Left kidney (tissue), 2 donors: Measurements from ENCODE around the gene NOP16. TPM values are rescaled to one million over a fixed set of nuclear protein-coding genes. Genes with fewer than 3 reads are reported as not detected.
"Not testable (repeated sequence)": the region's sequence is repeated elsewhere in the genome, so short reads cannot be mapped to it uniquely, and the experiment has no call there.

Experiments
- DNase-seq: peaks from one replicate; pipeline ENCODE4 v3.0.0-alpha.2; 2013
- polyA plus RNA-seq: library from polyadenylated mRNA; unstranded; fragments of 120-200 nt; gene quantifications from one replicate; pipeline ENCODE4 v1.2.1, GENCODE V29; 2013; ENCODE audit not compliant: insufficient read length

The NOP16 gene
- polyA plus RNA-seq, 1 donor, result 30.8 TPM

DNA sequence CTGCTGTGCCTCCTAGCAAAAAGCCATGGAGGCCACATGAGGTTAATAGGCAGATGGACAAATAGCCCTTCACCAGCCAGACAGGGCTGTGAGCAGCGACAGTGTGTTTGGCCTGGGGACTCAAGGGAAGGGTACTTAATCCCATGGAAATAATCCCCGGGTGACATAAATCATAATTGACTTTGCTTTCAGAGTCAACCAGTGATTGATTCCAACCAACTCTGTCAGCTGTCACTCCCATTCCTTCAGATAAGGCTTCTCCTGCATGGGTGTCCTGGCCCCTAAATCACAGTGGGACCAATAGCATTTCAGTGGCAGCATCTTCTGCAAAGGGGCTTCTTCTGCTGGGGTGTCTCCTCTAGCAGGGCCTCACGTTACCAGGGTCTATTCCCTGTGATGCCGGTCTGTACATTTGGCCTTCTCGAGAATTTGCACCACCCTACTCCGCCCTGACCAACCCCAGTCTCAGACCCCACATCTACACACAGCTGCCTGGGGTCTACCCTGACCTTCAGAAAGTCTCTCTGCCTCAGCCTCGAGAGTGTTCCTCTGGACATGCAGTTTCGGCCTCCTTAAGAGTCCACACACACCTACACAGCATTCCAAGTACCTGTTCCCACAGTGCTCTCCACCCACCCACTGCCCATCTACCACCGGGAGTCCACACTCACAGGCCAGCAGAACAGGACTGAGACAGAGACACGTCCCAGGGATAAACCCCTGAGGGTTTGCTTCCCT is 24.3 kb upstream of the NOP16 start:
- no peak for DNase-seq

DNA sequence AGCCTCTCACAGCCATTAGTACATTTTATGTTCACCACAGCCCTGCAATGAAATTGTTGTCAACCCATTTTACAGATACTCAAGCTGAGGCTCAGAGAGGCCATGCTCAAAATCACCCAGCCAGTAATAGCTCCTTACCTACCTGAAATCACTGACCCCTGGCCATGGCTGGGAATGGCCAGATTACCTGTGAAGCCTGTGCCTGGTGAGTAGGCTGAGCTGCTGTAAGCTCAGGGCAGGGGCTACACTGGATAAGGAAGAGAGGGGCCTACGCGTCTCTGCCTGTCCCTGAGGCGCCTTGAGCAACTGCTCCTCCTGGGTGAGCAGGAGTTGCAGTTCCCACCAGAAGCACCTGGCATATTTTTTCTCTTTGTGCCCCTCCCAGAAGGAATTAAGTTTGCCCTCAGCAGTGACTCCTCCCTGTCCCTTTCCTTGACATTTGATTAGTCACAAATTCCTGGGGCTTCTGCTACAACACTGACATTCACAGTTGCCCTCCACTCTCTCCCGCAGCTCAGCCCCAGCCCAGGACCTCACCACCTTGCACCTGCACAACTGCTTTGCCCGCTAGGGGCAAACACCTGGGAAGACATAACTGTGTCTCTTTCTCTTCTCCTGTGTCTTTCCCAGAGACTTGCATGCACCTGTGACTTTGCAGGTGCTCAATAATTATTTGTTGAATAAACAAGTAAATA is 22.2 kb upstream of the NOP16 start:
- no peak for DNase-seq

DNA sequence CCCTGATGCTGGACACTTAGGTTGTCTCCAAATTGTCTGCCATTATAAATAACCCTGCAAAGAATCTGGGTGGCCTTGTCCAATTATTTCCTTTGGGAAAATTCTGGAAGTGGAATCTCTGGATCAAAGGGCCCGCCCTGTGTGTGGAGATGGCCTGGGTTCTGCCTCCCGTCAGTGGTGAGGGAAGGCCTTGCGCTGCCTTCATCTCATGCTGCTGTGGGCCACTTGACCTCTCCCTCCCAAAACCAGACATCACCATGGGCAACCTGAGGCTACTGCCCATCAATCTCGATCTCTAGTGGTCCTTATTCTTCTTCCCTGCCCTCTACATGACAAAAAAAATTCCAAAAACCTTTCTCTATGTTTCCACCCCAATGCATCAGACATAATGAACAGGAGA is 21.4 kb upstream of the NOP16 start:
- no peak for DNase-seq

DNA sequence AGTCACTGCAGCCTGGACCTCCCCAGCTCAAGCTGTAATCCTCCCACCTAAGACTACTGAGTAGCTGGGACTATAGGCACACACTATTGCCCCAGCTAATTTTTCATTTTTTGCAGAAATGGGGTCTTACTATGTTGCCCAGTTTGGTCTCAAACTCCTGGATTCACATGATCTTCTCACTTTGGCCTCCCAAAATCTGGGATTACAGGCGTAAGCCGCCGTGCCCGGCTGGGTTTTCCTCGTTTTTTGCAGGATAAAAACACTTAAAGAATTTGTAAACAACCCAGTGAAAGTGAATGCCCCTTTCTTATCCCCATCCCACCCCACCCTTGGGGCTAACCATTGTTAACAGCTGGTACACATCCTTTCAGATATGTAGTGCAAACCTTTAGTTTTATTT is 20.2 kb upstream of the NOP16 start:
- no peak for DNase-seq

DNA sequence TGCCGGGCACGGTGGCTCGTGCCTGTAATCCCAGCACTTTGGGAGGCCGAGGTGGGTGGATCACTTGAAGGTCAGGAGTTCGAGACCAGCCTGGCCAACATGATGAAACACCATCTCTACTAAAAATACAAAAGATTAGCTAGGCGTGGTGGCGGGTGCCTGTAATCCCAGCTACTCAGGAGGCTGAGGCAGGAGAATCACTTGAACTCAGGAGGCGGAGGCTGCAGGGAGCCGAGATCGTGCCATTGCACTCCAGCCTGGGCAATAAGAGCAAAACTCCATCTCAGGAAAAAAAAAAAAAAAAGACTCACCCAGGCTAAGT is 19.8 kb upstream of the NOP16 start:
- DNase-seq, result not testable (repeated sequence)

DNA sequence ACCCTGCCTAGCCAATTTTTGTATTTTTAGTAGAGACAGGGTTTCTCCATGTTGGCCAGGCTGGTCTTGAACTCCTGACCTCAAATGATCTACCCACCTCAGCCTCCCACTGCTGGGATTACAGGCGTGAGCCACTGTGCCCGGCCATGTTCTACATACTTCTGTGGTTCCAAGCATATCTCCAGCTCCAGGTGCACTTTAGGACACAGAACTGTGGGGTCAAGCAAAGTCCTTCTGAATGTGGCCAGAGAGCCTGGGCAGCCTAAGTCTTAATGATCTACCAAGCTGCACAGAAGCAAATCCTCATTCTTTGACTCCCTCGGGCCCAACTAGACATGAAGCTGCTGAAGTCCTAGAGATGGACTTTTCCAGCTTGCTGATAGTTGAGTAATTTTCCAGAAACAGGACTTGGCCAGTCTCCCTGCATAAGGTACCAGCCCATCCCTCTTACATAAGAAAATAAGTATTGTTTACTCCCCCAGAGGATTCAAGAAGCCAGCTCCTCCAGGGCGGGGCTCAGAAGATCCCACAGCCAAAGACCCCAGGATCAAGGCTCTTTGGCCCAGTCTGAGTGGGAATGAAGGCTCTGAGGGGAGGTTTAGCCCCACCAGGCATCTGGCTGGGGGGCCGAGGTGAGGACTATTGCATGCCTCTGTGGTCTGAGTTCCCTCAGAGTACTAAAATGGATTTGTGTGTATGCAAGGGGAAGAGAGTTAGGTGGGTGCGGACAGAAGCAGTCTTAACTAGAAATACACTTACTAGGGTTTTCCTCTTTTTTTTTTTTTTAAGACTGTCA is 19.3 kb upstream of the NOP16 start:
- no peak for DNase-seq

DNA sequence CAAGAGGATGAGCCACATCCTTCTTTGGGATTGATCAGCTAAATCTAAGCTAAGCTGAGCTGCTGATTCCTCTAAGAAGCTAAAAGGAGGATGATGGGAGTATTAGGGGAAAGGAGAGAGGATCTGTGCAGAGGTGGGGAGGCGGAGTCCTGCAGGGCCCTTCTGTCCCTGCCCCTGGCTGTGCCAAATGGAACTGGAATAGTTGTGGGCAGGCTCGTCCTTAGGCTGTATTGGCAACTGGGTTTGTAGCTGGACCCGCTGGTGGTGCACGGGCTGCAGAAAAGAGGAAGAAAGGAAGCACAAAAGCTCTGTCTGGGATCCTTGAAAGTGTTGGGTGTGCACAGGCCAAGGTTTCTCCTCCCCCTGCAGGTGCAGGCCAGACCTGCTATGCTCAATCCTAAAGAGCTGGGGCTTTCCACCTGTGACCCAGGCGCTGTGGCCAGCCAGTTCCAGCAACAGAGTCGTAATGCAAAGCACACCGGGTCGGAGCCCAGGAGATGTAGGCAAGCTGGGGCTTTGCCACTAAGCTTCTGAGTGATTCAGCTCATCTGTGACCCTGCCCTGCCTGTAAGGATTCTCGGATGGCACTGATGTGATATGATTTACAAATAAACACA is 18.1 kb upstream of the NOP16 start:
- no peak for DNase-seq

DNA sequence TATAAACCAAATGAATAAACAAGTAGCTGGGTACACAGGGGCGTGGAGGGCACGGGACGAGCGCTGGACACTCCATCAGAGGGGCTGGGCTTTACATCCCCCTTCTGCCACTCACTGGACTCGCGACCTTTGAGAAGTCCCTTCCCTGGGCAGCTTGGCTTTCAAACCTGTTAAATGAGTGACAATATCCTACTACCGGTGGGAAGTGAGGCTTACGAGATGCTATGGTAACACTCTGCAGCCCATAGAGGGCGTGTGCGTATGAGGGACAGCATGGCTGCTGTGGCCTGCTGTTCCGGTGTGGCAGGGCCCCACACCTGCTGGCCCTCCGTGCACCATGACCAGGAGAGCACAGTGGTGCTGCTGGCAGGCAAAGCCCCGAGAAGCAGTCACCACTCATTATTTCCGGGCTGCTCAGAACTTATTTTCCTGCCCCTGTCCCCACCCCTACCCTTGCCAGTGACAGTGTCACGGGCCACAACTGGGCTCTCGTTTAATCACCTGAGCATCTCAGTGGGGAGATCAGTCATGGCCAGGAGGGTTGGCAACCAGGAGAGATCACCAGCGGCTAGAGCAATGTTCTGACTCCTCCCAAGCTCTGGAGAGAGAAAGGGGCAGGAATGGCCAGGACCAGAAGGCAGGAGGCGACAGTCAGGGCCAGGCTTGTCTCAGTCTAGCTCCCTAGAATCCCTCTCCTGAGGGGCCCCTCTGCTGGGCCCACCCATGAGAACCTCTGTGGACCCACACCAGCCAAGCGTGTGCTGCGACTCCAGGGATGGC is 17.4 kb upstream of the NOP16 start:
- no peak for DNase-seq

DNA sequence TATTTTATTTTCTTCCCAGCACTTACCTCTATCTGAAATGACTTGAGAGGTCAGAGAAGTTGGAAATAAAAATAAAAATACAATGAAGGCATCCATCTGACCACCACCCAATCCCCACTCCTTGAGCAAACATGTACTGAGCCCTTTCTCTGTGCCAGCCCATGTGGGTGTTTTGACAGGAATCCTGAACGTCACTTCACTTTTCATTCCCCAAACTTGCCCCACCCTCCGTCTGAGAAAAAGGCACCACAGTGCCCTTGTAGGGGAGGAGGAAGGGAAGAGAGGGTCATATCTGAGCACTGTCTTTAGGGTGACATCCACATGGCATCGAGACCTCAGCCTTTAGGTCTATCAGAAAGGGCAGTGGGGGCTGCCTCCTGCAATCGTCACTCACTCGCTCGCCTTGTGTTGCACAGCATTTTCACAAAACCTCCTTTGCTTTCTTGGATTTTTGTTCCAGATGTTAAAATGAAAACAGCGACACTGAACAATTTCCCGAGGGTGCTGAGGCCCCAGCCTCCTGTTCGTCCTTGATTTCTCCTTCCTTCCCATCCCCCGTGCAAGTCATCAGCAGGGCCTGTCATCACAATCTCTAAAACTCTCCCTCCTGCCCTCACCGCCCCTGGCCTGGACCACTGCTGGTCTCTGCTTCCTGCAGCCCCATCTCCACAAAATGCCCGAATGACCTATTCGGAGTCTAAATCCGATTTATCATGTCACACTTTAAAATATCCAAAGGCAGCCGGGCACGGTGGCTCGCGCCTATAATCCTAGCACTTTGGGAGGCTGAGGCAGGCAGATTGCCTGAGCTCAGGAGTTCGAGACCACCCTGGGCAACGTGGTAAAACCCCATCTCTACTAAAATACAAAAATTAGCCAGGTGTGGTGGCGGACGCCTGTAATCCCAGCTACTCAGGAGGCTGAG is 13.1 kb upstream of the NOP16 start:
- DNase-seq, result no peak

DNA sequence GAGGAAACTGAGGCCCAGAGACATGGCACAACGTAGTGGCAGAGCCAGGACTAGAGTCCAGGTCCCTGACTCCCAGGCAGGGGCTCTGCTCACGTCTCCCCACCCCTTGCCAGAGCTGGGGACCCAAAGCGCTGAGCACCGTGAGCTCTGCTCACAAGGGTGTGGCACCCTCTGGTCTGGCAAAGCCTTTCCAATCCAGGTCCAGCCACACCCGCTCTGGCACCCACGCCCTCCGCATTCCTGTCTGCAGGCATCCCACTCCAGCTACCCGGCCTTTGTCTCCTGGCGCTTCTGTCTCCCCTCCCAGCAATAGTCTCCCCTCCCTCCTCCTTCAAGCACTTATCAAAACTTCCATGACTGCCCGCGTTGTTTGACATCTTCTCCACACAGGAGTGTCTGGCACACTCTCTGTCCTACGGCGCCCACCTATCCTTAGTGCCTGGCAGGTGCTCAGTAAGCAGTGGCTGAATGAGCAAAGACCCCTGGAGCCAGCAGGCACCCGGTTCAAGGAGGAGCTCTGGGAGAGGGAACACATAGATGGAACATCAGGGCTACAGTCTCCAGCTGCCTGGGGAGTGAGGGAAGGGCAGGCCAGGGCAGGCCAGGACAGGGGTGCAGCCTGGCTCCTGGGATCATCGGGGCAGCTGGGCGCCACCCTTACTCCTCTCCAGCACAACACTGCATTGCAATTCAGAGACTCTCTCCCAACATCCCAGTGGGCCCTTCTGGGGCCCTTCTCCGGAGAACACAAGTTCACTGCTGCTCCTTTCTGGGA is 12.2 kb upstream of the NOP16 start:
- DNase-seq, result no peak

DNA sequence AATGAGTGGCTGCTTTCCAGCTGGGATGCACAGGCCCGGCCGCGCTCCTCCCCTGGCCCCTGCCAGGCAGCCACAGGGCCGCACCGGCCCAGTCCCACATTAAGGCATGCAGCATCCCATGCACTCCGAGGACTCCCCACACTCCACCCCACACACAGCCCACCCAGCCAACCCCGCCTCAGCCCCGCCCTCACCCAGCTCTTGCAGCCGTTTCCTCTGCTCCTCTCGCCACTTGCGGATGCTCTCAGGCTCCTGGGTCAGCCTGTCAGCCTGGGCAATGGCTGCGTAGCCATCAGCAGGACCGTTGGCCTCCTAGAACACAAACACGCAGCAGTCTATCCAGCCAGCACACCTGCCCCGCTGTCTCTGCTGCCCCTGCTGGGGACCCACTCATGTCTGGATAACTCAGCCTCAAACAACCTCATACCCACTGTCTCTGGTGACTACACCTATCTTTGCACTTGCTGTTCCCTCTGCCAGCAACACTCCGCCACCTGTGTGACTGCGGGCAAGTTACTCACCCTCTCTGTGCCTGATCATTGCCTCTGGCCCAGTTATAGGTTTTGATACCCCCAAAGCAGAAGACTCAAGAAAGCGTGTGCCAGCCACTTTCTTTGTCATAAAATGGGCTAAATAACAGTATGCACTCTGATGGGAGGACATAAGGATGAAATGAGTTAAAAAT is 9.5 kb upstream of the NOP16 start:
- no peak for DNase-seq

DNA sequence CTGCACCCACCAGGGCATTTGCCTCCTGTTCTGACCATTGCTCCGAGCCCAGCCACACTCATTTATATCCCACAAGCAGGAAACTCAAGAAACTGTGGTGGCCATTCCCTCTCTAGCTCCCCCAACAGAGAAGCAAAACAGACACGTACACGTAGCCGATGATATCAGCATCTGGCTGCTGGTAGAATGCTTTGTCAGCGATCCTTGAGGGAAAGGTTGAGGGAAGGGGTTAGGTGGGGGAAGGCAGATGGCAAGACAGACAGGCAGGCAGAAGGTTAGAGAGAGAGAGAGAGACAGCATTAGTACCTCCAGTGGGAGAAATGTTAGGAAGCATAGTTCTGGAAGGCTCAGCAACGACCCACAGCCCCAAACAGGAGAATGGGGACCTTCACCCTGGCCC is 7.9 kb upstream of the NOP16 start:
- DNase-seq, result no peak

DNA sequence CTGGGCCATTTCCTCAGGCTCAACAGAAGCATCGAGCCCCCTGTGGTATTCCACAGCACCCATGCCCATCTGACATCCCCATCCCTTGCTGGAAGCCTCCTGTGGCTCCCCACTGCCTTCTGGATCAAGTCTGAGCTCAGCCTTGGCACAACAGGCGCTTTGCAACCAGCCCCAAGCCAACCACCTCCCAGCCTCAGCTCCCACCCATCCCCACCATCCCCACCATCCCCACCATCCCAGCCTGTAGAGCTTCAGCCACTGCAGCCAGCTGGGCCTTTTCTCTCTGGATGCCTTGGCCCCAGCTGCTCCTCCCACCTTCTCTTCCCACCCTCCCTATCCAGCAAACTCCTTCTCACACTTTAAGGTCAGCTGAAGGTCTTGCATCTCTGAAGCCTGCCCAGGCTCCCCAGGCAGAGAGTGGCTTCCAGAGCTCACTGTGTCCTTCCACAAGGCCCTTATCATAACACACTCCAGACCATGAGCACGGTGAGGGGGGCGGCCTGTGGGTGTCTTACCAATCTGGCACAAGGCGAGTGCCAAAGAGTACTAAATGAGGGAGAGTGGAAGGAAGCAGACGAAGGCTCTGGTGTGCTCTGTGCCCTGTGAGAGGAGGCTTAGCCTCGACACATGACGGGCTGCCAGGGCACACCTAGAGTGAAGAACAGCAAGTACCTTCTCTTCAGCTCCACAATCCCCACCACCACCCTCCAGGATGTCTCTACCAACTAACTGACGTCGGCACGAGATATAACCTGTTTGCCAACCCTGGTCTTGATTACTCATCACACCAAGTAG is 6.7 kb upstream of the NOP16 start:
- no peak for DNase-seq

DNA sequence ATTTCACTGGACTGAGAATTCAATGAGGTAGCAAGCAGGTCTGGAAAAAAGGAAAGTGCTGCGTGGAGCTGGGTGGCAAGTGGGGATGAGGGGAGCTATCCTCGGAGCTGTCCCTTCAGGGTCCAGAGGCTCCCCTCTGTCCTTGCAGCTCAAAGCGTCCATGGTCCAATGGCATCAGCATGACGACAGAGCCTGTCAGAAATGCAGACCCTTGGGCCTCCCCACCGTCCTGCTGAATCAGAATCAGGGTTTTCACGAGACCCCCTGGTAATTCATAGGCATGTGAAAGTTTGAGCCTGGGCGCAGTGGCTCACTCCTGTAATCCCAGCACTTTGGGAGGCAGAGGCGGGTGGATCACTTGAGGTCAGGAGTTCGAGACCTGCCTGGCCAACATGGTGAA is 5.7 kb upstream of the NOP16 start:
- no peak for DNase-seq

DNA sequence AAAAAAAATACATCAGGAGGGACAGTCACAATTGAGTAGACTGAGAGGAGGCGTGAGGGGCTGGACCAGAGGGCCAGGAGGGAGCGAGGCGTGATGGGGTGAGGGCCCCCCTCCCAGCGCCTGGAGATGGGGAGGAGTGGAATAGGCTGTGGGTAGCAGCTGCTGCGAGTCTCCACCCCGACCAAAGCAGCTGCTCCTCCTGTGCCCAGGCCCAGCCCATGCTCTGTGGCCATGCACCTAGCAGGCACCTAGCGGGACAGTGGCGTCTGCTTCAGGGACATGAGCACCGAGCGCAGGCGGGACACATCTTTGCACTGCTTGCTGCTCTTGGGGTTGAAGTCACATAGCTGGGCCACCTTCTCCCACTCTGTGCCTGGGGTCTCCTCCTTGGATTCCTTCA is 4.1 kb upstream of the NOP16 start:
- no peak for DNase-seq

DNA sequence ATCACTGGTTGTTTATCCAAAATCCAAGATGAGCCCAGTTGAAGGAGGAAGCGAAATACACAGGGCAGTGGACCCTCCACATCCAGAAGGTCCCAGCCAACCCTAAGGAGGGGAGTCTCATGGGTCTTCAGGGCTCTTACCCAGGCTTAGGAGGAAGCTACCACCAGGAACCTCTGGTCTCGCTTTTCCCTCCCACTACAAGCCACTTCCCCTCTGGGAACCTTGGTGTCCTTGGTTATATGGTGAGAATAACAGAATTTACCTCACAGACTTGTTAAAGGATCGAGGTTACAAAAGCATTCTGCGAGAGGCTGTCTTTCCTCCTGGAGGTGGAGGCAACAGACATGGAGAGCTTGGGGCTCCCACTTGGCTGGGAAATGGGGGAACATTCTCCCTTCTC is 3.6 kb upstream of the NOP16 start:
- DNase-seq, result no peak

DNA sequence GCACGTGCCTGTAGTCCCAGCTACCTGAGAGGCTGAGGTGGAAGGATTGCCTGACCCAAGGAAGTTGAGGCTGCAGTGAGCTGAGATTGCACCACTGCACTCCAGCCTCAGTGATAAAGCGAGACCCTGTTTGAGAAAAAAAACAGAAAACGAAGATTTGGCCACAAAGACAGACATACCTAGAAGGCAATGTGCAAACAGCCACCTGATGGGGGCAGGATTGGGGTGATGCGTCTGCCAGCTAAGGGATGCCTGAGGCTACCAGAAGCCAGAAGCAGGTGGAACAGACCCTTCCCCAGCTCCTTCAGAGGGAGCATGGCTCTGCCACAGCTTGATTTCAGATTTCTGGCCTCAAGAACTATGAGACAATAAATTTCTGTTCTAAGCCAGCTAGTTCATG is 3.1 kb upstream of the NOP16 start:
- no peak for DNase-seq
